ENCODE data around the gene TBL1XR1. TPM values are rescaled to one million over a fixed set of nuclear protein-coding genes. Genes with fewer than 3 reads are reported as not detected.
A peak's percentile ranks its signal among the peaks of the same experiment; 100 is the strongest.

The TBL1XR1 gene
- total and polyA plus RNA-seq, 2 of the 13 experiments (the other 11 are each of a cell fraction or from before 2014, with no cell fraction given): 57.7 to 62.5 TPM

- TF ChIP-seq ZNF609 (CRISPR knock-in tag; IDR thresholded peaks at IDR 0.05; ENCODE audit: borderline replicate concordance) (no peak), TRIM22 (IDR thresholded peaks at IDR 0.05) (no peak), RXRA (CRISPR knock-in tag; IDR thresholded peaks at IDR 0.05) (0 out of 2 replicates have a peak, but pooled peaks have one; percentile 38), CBX5 (CRISPR knock-in tag; IDR thresholded peaks at IDR 0.05; ENCODE audit: borderline replicate concordance) (peak; percentile 51; the same call in 1 of the 2 replicates), TIGD3 (CRISPR knock-in tag; IDR thresholded peaks at IDR 0.05; ENCODE audit: borderline replicate concordance) (no peak), HBP1 (CRISPR knock-in tag; IDR thresholded peaks at IDR 0.05; ENCODE audit: low read depth) (no peak), KDM2A (CRISPR knock-in tag; IDR thresholded peaks at IDR 0.05; ENCODE audit: borderline replicate concordance, low read depth) (no peak), ZNF329 (CRISPR knock-in tag; IDR thresholded peaks at IDR 0.05; ENCODE audit: low read depth) (no peak), ZNF362 (CRISPR knock-in tag; IDR thresholded peaks at IDR 0.05; ENCODE audit: borderline replicate concordance) (peak; percentile 94), HIC2 (CRISPR knock-in tag; IDR thresholded peaks at IDR 0.05; ENCODE audit: low read depth) (no peak), RARA (CRISPR knock-in tag; IDR thresholded peaks at IDR 0.05) (peak; percentile 41), HOMEZ (CRISPR knock-in tag; IDR thresholded peaks at IDR 0.05; ENCODE audit: low read depth) (peak; percentile 84; the same call in 1 of the 2 replicates), ZNF7 (CRISPR knock-in tag; IDR thresholded peaks at IDR 0.05) (0 out of 2 replicates have a peak, but pooled peaks have one; percentile 19), NCOA2 (CRISPR knock-in tag; IDR thresholded peaks at IDR 0.05) (peak; percentile 34; the same call in 1 of the 2 replicates)
These were observed 61.3 kb downstream of the TBL1XR1 start (continued) for GRCh38 chr3:177135841-177136492.
